ENCODE measurements around the gene MACROD2.

The MACROD2 gene

GRCh38 chr20:15949391-15949790 is 1954.1 kb downstream of the MACROD2 start:
- DNase-seq (ENCODE audit: insufficient read length, low spot score) = no peak
- no peak for FAIRE-seq
- no peak for TF ChIP-seq CTCF (IDR thresholded peaks at IDR 0.05; ENCODE audit: insufficient read depth, missing control alignments)

- DNase-seq (ENCODE audit: insufficient read length, low spot score) = no peak
- no peak for FAIRE-seq
- no peak for TF ChIP-seq CTCF (IDR thresholded peaks at IDR 0.05; ENCODE audit: insufficient read depth, missing control alignments)
These were observed 1956.3 kb downstream of the MACROD2 start for GRCh38 chr20:15951658-15952057.

GRCh38 chr20:15958142-15958541 is 1962.8 kb downstream of the MACROD2 start:
- DNase-seq (ENCODE audit: insufficient read length, low spot score) = no peak
- no peak for FAIRE-seq
- no peak for TF ChIP-seq CTCF (IDR thresholded peaks at IDR 0.05; ENCODE audit: insufficient read depth, missing control alignments)

- TF ChIP-seq CTCF (IDR thresholded peaks at IDR 0.05; ENCODE audit: insufficient read depth, missing control alignments) = no peak
- DNase-seq (ENCODE audit: insufficient read length, low spot score) (no peak), FAIRE-seq (no peak)
These were observed 1969.8 kb downstream of the MACROD2 start for GRCh38 chr20:15965165-15965564.

GRCh38 chr20:15967334-15967733 is 1972.0 kb downstream of the MACROD2 start:
- FAIRE-seq (no peak), DNase-seq (ENCODE audit: insufficient read length, low spot score) (no peak)

GRCh38 chr20:15976047-15976736 is 1980.9 kb downstream of the MACROD2 start:
- no peak for TF ChIP-seq CTCF (IDR thresholded peaks at IDR 0.05; ENCODE audit: insufficient read depth, missing control alignments)
- no peak for DNase-seq (ENCODE audit: insufficient read length, low spot score)
- FAIRE-seq = no peak

More at GRCh38 chr20:15967334-15967733, 1972.0 kb downstream of the MACROD2 start:
- TF ChIP-seq CTCF (IDR thresholded peaks at IDR 0.05; ENCODE audit: insufficient read depth, missing control alignments) = no peak

- no peak for TF ChIP-seq CTCF (IDR thresholded peaks at IDR 0.05; ENCODE audit: insufficient read depth, missing control alignments)
- FAIRE-seq = no peak
- DNase-seq (ENCODE audit: insufficient read length, low spot score) = no peak
These were observed 1981.7 kb downstream of the MACROD2 start for GRCh38 chr20:15977026-15977425.

Measured in D721Med (cell line).